GM23338 (cell line): ENCODE data around the gene MSH3. TPM values are rescaled to one million over a fixed set of nuclear protein-coding genes. Genes with fewer than 3 reads are reported as not detected.
"Not testable (repeated sequence)": the region's sequence is repeated elsewhere in the genome, so short reads cannot be mapped to it uniquely, and the experiment has no call there.

Experiments used
- ATAC-seq: fragments of 200-7000 bp; cut with Tn5 transposase; 3 replicates; pipeline ENCODE4 v1.9.1; 2020
- DNase-seq: peaks from one replicate; pipeline ENCODE4 v3.0.0-alpha.2; 2015; ENCODE audit warnings: low spot score
- H2AFZ ChIP-seq: fragments of 200-600 bp; sonication (generic); 2 replicates; pipeline ENCODE4 v1.8.0; 2016; ENCODE audit warnings: antibody characterized with exemption, mild to moderate bottlenecking, moderate library complexity
- H3F3A ChIP-seq: fragments of 200-600 bp; sonication (generic); replicated peaks from 2 replicates; pipeline ENCODE4 v1.8.0; 2017; ENCODE audit warnings: antibody characterized with exemption, mixed run types, low read depth
- H3K27ac ChIP-seq: fragments of 200-600 bp; sonication (generic); 2 replicates; pipeline ENCODE4 v1.6.1; 2016; ENCODE audit warnings: low read depth
- H3K27me3 ChIP-seq: fragments of 200-600 bp; sonication (generic); 2 replicates; pipeline ENCODE4 v1.8.0; 2016; ENCODE audit warnings: mild to moderate bottlenecking, mixed run types, moderate library complexity; ENCODE audit not compliant: insufficient read depth
- H3K36me3 ChIP-seq: fragments of 200-600 bp; sonication (generic); 2 replicates; pipeline ENCODE4 v1.8.0; 2016; ENCODE audit warnings: mild to moderate bottlenecking; ENCODE audit not compliant: insufficient read depth
- H3K4me1 ChIP-seq: fragments of 200-600 bp; sonication (generic); 2 replicates; pipeline ENCODE4 v1.8.0; 2016; ENCODE audit warnings: mild to moderate bottlenecking, moderate library complexity; ENCODE audit not compliant: insufficient read depth
- H3K4me2 ChIP-seq: fragments of 200-600 bp; sonication (generic); 2 replicates; pipeline ENCODE4 v1.7.1; 2017; ENCODE audit warnings: mixed run types
- H3K4me3 ChIP-seq: fragments of 200-600 bp; sonication (generic); 2 replicates; pipeline ENCODE4 v1.6.1; 2016; ENCODE audit warnings: mixed run types
- H3K79me2 ChIP-seq: fragments of 200-600 bp; sonication (generic); replicated peaks from 2 replicates; pipeline ENCODE4 v1.8.0; 2017; ENCODE audit warnings: mild to moderate bottlenecking; ENCODE audit not compliant: insufficient read depth
- H3K9me2 ChIP-seq: fragments of 200-600 bp; sonication (generic); 2 replicates; pipeline ENCODE4 v1.8.0; 2017; ENCODE audit not compliant: insufficient read depth
- H4K20me1 ChIP-seq: fragments of 200-600 bp; sonication (generic); replicated peaks from 2 replicates; pipeline ENCODE4 v1.8.0; 2017; ENCODE audit warnings: mild to moderate bottlenecking; ENCODE audit not compliant: insufficient read depth
- H3K27ac Mint-ChIP-seq: 2 replicates; pipeline ENCODE4 v1.8.0; 2020; ENCODE audit warnings: inconsistent platforms, mild to moderate bottlenecking, moderate library complexity, mixed read lengths
- H3K27me3 Mint-ChIP-seq: 3 replicates; pipeline ENCODE4 v1.8.0; 2022; ENCODE audit warnings: low read depth, mild to moderate bottlenecking, moderate library complexity, mixed read lengths, inconsistent platforms; ENCODE audit not compliant: insufficient read depth, poor library complexity
- H3K36me3 Mint-ChIP-seq: 3 replicates; pipeline ENCODE4 v1.8.0; 2021; ENCODE audit warnings: low read depth, mild to moderate bottlenecking, inconsistent platforms, moderate library complexity, mixed read lengths
- H3K4me1 Mint-ChIP-seq: 3 replicates; pipeline ENCODE4 v1.8.0; 2020; ENCODE audit warnings: mild to moderate bottlenecking, inconsistent platforms, mixed read lengths
- H3K4me3 Mint-ChIP-seq: 3 replicates; pipeline ENCODE4 v1.8.0; 2021; ENCODE audit warnings: moderate library complexity, mild to moderate bottlenecking, inconsistent platforms, mixed read lengths
- H3K9me3 Mint-ChIP-seq: 3 replicates; pipeline ENCODE4 v1.8.0; 2020; ENCODE audit warnings: moderate library complexity, mild to moderate bottlenecking, inconsistent platforms, mixed read lengths
- CREB1 ChIP-seq: fragments of 250-450 bp; sonication (Bioruptor Pico); IDR thresholded peaks from 2 replicates; pipeline ENCODE4 v1.5.0; 2020; ENCODE audit warnings: low read depth, mild to moderate bottlenecking, moderate library complexity
- ETS1 ChIP-seq: IDR thresholded peaks from 2 replicates; pipeline ENCODE4 v1.6.1; 2016; ENCODE audit warnings: antibody characterized with exemption
- EZH2 ChIP-seq: fragments of 200-600 bp; sonication (generic); IDR thresholded peaks from one replicate; pipeline ENCODE4 v1.8.0; 2017; ENCODE audit warnings: antibody characterized with exemption, mild to moderate bottlenecking, low read depth; ENCODE audit not compliant: unreplicated experiment
- EZH2phosphoT487 ChIP-seq: fragments of 200-600 bp; sonication (generic); IDR thresholded peaks from one replicate; pipeline ENCODE4 v1.8.1; 2018; ENCODE audit warnings: antibody characterized with exemption; ENCODE audit not compliant: unreplicated experiment
- NANOG ChIP-seq: IDR thresholded peaks from 2 replicates; pipeline ENCODE4 v1.6.1; 2016; ENCODE audit warnings: antibody characterized with exemption, borderline replicate concordance
- POLR2AphosphoS5 ChIP-seq: IDR thresholded peaks from 2 replicates; pipeline ENCODE4 v1.6.1; 2016; ENCODE audit warnings: antibody characterized with exemption, low read depth
- REST ChIP-seq: IDR thresholded peaks from one replicate; pipeline ENCODE4 v1.6.1; 2018; ENCODE audit warnings: antibody characterized with exemption; ENCODE audit not compliant: unreplicated experiment
- STAT1 ChIP-seq: IDR thresholded peaks from one replicate; pipeline ENCODE4 v1.6.1; 2016; ENCODE audit warnings: antibody characterized with exemption; ENCODE audit not compliant: unreplicated experiment
- ZNF114 ChIP-seq: fragments of 250-450 bp; sonication (Bioruptor Pico); IDR thresholded peaks from 2 replicates; pipeline ENCODE4 v1.5.0; 2020; ENCODE audit warnings: mild to moderate bottlenecking, moderate library complexity
- ZNF331 ChIP-seq: fragments of 250-450 bp; sonication (Bioruptor Pico); IDR thresholded peaks from 2 replicates; pipeline ENCODE4 v1.5.0; 2020; ENCODE audit warnings: low read depth, mild to moderate bottlenecking, moderate library complexity
- ZNF462 ChIP-seq: fragments of 250-450 bp; sonication (Bioruptor Pico); IDR thresholded peaks from 2 replicates; pipeline ENCODE4 v1.5.0; 2020; ENCODE audit warnings: mild to moderate bottlenecking, moderate library complexity
- polyA plus RNA-seq: library from polyadenylated mRNA; unstranded; fragments of >200 nt; fragmentation: Nextera tagmentation; extraction: Ambion mirVana; gene quantifications from 2 replicates; pipeline ENCODE4 v1.2.1, GENCODE V29; 2016
- total RNA-seq: library from RNA; depleted of rRNA; stranded (reverse); fragments of >200 nt; shearing (Covaris generic); gene quantifications from 2 replicates; pipeline ENCODE4 v1.2.3, GENCODE V29; 2014

MSH3 gene
- total and polyA plus RNA-seq, 2 experiments from 2014 or later: 13.3 to 16.6 TPM

GRCh38 chr5:80660661-80661060, 6.2 kb downstream of the MSH3 start:
- H3K4me3 ChIP-seq, H4K20me1 ChIP-seq, ATAC-seq, DNase-seq, H3K27ac Mint-ChIP-seq, H3K4me2 ChIP-seq, H3K27me3 ChIP-seq, H3K4me1 Mint-ChIP-seq, H3K27ac ChIP-seq, H2AFZ ChIP-seq, H3K4me1 ChIP-seq, H3K27me3 Mint-ChIP-seq, H3K4me3 Mint-ChIP-seq, H3F3A ChIP-seq, H3K9me3 Mint-ChIP-seq, H3K9me2 ChIP-seq: not testable (repeated sequence)
- H3K36me3 ChIP-seq: peaks cover 27% of the 10 kb centered on the region
- H3K79me2 ChIP-seq: peaks cover 33% of the 10 kb centered on the region
- H3K36me3 Mint-ChIP-seq: peaks cover 81% of the 10 kb centered on the region

GRCh38 chr5:80662108-80662507, 7.7 kb downstream of the MSH3 start:
- no peak overlapping the region for H3K4me3 Mint-ChIP-seq
- 0 out of 2 replicates have a peak, but pooled peaks cover 2% of the 10 kb centered on the region for H4K20me1 ChIP-seq
- no peak overlapping the region for H3K4me2 ChIP-seq
- H3K79me2 ChIP-seq: peaks cover 24% of the 10 kb centered on the region; the same call in 1 of the 2 replicates
- H3K36me3 ChIP-seq: peaks cover 34% of the 10 kb centered on the region
- H3K36me3 Mint-ChIP-seq: peaks cover 82% of the 10 kb centered on the region
- ATAC-seq: no peak
- no peak overlapping the region for H2AFZ ChIP-seq
- no peaks in the 10 kb centered on the region for H3K9me2 ChIP-seq
- H3K27ac ChIP-seq: no peak overlapping the region
- DNase-seq: no peak
- H3K4me1 ChIP-seq: no peaks in the 10 kb centered on the region
- no peaks in the 10 kb centered on the region for H3F3A ChIP-seq
- no peaks in the 10 kb centered on the region for H3K4me1 Mint-ChIP-seq
- H3K9me3 Mint-ChIP-seq: no peaks in the 10 kb centered on the region
- H3K27me3 ChIP-seq: no peaks in the 10 kb centered on the region
- no peaks in the 10 kb centered on the region for H3K27me3 Mint-ChIP-seq
- no peak overlapping the region for H3K27ac Mint-ChIP-seq
- H3K4me3 ChIP-seq: no peak overlapping the region
- TF ChIP-seq ZNF114: no peak
- TF ChIP-seq EZH2: no peak
- TF ChIP-seq NANOG: no peak
- no peak for TF ChIP-seq ZNF331
- TF ChIP-seq CREB1 (CRISPR knock-in tag): no peak
- TF ChIP-seq ZNF462 (CRISPR knock-in tag): no peak
- TF ChIP-seq POLR2AphosphoS5: no peak
- TF ChIP-seq ETS1: no peak
- TF ChIP-seq REST: no peak
- TF ChIP-seq STAT1: no peak
- TF ChIP-seq EZH2phosphoT487: no peak
